ENCODE measurements around the gene COL6A5.

DNA sequence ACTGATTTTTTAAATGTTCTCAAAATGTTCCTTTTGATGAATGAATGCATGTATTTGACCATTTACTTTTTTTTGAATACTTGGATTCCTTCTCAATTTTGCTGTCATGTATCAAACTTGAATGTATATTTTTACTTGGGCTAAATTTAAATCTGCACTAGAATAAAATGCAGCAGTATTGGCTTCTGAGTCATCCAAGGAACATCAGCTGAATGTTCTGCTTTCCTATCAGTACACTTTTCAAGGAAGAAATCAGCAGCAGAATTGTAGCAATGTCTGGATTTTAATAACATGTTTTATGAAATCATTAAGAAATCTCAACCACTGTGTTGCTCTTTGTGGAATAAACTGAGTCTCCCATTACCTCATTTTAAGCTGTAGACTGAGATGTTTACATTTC is 114.5 kb downstream of the COL6A5 start:
- TF ChIP-seq, protein P1, sequence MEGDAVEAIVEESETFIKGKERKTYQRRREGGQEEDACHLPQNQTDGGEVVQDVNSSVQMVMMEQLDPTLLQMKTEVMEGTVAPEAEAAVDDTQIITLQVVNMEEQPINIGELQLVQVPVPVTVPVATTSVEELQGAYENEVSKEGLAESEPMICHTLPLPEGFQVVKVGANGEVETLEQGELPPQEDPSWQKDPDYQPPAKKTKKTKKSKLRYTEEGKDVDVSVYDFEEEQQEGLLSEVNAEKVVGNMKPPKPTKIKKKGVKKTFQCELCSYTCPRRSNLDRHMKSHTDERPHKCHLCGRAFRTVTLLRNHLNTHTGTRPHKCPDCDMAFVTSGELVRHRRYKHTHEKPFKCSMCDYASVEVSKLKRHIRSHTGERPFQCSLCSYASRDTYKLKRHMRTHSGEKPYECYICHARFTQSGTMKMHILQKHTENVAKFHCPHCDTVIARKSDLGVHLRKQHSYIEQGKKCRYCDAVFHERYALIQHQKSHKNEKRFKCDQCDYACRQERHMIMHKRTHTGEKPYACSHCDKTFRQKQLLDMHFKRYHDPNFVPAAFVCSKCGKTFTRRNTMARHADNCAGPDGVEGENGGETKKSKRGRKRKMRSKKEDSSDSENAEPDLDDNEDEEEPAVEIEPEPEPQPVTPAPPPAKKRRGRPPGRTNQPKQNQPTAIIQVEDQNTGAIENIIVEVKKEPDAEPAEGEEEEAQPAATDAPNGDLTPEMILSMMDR (IDR thresholded peaks at IDR 0.05): no peak
- TF ChIP-seq POLR2A (IDR thresholded peaks at IDR 0.05): no peak

All from thyroid gland (tissue), 4 donors.